Adrenal gland (tissue), 5 donors: ENCODE results near the gene HSD17B8.

ENCODE experiments used
- POLR2A ChIP-seq, 2 donors: fragments of 450-650 bp; IDR thresholded peaks; one replicate each; pipeline ENCODE4 v1.6.1; 2017; ENCODE audit warnings: antibody characterized with exemption in 2 of 2, mild to moderate bottlenecking in 2 of 2, moderate library complexity in 1 of 2
- TF ChIP-seq, protein P1 (sequence below), 6 experiments: fragments of 450-650 bp in 4 of 6; fragments of 200-600 bp in 2 of 6; sonication (generic) in 1 of 6; IDR thresholded peaks; 1 replicate in 5 of 6; 2 replicates in 1 of 6; pipeline versions ENCODE4 v1.5.1 to v1.8.0; 2016 to 2021; ENCODE audit warnings: antibody characterized with exemption in 6 of 6, mild to moderate bottlenecking in 2 of 6, moderate library complexity in 1 of 6
- donor health status: DM: no; HTN: no; CAD: no.

DNA sequence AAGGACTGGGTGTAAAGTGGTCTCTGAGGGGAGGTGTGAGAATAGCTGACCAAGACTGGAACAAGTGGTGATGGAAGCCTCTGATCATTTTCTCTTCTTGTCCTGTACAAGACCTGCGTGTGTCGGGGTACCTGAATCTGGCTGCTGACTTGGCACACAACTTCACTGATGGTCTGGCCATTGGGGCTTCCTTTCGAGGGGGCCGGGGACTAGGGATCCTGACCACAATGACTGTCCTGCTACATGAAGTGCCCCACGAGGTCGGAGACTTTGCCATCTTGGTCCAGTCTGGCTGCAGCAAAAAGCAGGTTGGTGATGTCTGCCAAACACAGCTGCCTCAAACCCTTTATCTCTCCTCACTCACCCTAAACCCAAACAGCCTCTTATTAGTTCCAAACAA is 1.7 kb upstream of the HSD17B8 start:
- TF ChIP-seq, protein P1, sequence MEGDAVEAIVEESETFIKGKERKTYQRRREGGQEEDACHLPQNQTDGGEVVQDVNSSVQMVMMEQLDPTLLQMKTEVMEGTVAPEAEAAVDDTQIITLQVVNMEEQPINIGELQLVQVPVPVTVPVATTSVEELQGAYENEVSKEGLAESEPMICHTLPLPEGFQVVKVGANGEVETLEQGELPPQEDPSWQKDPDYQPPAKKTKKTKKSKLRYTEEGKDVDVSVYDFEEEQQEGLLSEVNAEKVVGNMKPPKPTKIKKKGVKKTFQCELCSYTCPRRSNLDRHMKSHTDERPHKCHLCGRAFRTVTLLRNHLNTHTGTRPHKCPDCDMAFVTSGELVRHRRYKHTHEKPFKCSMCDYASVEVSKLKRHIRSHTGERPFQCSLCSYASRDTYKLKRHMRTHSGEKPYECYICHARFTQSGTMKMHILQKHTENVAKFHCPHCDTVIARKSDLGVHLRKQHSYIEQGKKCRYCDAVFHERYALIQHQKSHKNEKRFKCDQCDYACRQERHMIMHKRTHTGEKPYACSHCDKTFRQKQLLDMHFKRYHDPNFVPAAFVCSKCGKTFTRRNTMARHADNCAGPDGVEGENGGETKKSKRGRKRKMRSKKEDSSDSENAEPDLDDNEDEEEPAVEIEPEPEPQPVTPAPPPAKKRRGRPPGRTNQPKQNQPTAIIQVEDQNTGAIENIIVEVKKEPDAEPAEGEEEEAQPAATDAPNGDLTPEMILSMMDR (IDR thresholded peaks at IDR 0.05): no peak
- no peak for TF ChIP-seq POLR2A (IDR thresholded peaks at IDR 0.05)
